GM21367 (cell line): ENCODE results near the gene CD200R1L.

Experiments used
- ATAC-seq: cut with Tn5 transposase; IDR thresholded peaks from one replicate; pipeline ENCODE4 v1.9.1; 2021; ENCODE audit not compliant: unreplicated experiment

CD200R1L gene

GRCh38 chr3:112822064-112823055, 24.3 kb downstream of the CD200R1L start:
- no peak for ATAC-seq

GRCh38 chr3:112818289-112818688, 28.4 kb downstream of the CD200R1L start:
- ATAC-seq: no peak

DNA sequence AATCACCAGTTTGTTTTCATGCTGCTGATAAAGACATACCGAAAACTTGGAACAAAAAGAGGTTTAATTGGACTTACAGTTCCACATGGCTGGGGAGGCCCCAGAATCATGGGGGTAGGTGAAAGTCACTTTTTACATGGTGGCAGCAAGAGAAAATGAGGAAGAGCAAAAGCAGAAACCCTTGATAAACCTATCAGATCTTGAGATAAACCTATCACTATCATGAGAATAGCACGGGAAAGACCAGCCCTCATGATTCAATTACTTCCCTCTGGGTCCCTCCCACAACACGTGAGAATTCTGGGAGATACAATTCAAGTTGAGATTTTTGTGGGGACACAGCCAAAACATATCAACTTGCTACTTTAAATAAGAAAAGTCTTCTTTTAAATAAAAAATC, 28.9 kb downstream of the CD200R1L start:
- no peak for ATAC-seq

DNA sequence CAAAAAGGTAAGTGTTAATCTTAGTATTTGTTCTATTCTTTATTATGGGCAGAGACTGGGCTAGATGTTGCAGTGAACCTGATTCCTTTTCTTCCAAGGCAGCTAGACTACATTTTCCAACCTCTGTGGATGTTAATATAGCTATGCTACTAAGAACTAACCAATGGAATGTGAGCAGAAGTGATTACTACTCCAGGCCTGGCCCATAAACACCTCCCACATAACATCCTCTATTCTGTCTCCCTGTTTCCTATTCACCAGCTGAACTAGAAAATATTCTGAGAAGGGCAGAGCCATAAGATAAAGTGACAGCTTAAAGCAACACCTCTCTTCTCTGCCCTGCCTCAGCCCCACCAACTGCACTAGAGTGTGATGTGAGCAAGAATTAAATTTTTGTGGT, 29.4 kb downstream of the CD200R1L start:
- ATAC-seq: no peak

DNA sequence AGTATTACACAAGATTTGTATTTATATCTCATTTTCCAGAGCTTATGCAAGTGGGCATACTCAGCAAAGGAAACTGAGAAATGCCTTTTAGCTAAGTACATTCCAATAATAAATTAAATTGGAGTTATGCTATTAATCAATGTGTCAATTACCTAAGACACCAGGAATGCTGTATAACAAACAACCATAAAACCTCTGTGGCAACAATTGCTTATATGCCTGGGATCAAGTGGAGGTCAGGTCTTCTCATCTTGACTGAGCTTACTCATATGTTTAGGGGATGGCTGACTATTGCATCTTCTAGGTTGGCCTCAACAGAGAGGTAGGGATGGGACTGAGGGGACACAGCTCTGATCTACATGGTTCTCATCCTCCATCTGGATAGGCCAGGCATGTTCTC, 30.7 kb downstream of the CD200R1L start:
- ATAC-seq: no peak

- no peak for ATAC-seq
Observed at GRCh38 chr3:112814266-112814665, 32.4 kb downstream of the CD200R1L start.

- ATAC-seq: peak; percentile 68
Observed at GRCh38 chr3:112813723-112814171, 32.9 kb downstream of the CD200R1L start.

GRCh38 chr3:112813016-112813415, 33.6 kb downstream of the CD200R1L start:
- no peak for ATAC-seq

GRCh38 chr3:112811917-112812660, 34.6 kb downstream of the CD200R1L start:
- ATAC-seq: no peak

GRCh38 chr3:112811131-112811884, 35.4 kb downstream of the CD200R1L start:
- ATAC-seq: no peak

DNA sequence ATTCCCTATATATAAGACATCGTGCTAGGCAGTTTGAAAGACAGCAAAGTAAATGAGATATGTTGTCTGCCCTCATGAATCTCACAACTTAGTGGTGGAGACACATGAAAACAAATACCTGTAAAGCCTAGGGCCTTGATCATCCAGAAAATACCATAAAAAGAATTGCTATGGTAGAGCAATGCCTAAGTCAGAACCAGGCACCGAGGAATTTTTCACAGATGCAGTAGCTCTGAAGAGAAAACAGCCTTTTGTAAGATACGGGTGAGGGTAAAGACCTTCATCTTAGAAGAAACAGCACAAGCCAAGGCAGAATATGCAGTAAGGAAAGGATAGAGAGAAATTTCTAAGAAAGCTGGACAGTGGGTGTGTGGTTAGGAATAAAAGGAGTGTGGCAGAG, 36.1 kb downstream of the CD200R1L start:
- no peak for ATAC-seq

DNA sequence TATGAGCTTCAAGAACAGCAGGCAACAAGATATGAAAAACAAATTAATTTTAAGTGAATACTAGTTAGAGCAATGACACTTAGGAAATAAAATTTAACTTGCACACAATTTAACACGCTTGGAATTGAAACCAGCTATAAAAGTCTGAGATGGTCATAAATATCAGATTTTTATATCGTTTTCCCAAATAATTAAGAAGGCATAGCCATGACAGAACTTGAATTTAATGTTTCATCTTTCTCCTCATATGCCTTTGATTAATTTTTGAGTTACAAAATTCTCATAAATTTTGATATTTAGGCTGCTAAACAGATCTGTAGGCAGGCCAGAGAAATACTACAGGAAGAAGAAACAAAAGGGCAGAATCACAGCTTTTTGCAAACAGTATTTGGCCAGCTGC, 38.5 kb downstream of the CD200R1L start:
- no peak for ATAC-seq

GRCh38 chr3:112807685-112808084, 39.0 kb downstream of the CD200R1L start:
- no peak for ATAC-seq

DNA sequence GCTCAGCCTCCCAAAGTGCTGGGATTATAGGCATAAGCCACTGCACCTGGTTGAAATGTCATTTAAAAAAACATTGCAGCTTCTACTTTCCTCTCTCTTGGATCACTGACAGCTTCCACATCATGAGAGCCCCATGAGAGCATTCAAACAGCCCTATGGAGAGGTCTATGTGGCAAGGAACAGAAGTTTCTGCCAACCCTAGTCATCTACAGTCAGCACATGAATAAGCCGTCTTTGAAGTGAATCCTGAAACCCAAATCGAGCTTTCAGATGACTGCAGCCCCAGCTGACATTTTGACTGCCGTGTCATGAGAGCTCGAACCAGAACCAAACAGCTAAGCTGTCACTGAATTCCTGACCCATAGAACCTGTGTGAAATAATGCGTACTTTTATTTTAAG, 39.8 kb downstream of the CD200R1L start:
- no peak for ATAC-seq

DNA sequence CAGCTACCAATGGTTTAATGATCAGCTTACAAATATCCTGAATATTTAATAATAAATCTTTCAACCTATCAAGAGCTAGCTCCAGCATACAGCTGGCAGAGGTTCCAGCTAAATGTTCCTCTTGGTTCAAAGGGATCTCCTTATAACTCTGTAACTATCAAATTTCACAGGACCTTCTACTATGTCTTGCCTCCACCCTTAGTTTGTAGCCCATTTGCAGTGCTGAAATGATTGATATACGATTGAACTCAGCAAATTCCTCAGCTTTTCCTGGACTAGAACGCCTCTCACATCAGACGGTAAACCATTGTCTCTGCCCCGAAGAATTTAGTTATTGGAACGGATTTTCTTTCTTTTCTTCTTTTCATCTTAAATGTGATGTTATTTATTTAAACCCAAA, 41.5 kb downstream of the CD200R1L start:
- ATAC-seq: no peak

DNA sequence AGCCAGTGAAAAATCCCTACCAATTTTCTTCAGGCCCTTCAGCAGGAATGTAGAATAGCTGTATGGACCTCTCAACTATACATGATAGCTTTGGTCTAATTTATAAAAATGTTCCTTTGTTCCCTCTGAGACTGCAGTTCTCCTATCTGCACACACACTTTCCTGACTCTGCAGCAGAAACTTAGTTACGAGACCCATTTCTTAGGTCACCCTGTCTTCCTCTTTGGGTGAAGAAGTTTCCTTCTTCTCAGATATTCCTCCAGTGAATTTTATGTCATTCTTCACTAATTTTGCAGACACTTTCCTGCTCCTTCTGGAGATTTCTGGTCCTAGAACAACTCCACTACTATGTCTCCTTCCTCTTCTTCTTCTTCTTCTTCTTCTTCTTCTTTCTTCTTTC, 42.6 kb downstream of the CD200R1L start:
- no peak for ATAC-seq

DNA sequence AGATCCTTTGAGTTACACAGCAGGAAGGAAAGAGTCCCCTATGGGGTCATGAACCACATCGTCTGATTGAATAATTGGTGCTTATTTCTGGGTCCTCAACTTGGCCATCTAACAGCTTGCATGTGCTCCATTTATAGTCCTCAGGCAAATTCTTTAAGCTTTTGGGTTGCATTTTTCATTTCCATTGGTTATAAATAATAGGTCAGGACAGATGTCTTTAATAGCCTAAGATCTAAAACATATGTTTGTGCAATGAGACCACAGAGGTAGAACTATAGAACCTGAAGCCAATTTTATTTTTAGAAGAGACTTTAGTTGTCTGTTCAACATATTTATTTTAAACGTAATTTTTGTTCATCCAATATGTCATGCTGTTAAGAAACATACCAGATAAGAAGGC, 43.2 kb downstream of the CD200R1L start:
- ATAC-seq: no peak

GRCh38 chr3:112802338-112802737, 44.3 kb downstream of the CD200R1L start:
- no peak for ATAC-seq

- no peak for ATAC-seq
Observed at GRCh38 chr3:112799946-112800345, 46.7 kb downstream of the CD200R1L start.

- no peak for ATAC-seq
Observed at GRCh38 chr3:112794622-112795172, 52.0 kb downstream of the CD200R1L start.
